Adipose tissue (tissue), 3 donors: ENCODE data around the gene SORCS3. TPM values are rescaled to one million over a fixed set of nuclear protein-coding genes. Genes with fewer than 3 reads are reported as not detected.

ENCODE experiments used
- H3K27ac ChIP-seq: one replicate; pipeline ENCODE4 v1.5.1; 2013; ENCODE audit warnings: low read depth, low read length
- WGBS, 3 donors: extraction: QIAGEN DNeasy Blood & Tissue Kit; methylation state at CpG; one replicate each; pipeline ENCODE4 v1.1.7; 2013; 5-methylcytosine and 5-hydroxymethylcytosine counted together
- polyA plus RNA-seq, 3 donors: library from polyadenylated mRNA; stranded (reverse); fragments of 200-250 nt; gene quantifications; one replicate each; pipeline ENCODE4 v1.2.3, GENCODE V29; 2013
- donor health status: healthy with polysubstance abuse.
- donor health status: Bipolar disorder and iron deficiency.
- donor health status: healthy.

The SORCS3 gene
- polyA plus RNA-seq, 3 donors: 0.01 TPM; not detected in 1

DNA sequence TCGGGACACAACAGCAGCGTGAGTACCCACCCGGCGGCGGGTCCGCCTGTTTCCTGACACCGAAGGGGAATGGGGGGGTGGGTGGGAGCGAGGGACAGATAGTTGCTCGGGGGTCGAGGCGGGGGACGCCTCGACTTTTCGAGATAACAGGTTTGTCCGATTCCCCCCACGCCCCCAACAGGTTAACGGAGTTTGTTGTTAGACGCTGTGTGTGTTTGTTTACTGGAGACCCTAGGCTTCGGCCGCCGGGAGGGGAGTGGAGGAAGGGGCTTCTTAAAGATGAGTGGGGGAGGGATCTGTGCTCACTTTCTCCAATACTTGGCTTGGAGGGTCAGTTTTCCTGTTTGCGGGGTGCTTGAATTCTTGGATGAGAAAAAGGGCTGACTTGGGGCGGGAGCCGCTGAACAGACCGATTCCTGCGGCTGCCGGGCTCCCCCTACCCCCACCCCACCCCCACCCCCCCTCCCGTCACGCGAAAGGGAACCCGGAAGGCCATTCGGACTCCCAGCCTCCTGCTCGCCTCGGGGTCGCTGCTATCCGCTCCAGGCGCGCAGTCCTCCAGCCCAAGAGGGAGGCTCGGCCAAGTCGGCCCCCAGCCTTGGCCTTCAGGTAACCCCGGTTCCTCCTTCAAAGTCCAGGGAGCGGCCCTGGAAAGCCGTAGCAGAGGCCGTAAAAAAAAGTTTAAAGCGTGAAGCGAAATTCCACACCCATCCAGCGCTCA lies 1.0 kb downstream of the SORCS3 start:
- no peak overlapping the region for H3K27ac ChIP-seq
- whole genome bisulfite sequencing, 3 donors: 1 to 3% (median 2%) methylated on average over 44 to 47 of the region's 47 CpGs

DNA sequence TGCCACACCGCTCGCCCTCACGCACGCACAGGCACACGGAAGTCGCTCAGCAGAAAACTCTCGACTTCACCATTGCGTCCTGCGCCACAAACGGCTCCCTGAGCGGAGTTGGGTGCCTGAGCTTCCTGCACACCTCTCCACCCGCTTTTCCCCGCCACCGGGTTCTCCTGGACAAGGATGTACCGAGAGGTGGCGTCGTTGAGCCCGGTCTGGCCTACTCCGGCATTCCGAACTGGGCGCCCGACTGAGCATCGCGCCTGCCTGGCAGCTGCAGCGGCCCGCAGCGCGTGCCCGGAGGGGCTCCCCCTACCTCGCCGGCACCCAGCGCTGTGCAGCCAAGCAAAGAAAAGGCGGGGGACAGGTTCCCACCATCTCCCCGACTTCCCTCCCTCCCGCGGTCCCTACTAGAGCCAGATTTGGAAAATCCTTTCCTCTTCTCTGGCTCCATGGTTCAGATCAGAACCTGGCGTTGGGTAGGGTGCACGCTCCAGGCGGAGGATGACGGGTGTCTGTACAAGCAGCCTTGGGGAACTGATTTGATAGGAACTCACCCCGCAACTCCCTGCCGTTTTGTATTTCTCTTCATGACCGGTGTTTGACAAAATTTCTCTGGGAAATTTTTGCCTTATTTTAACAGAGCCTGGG lies 1.7 kb downstream of the SORCS3 start:
- WGBS, 3 donors: 5% methylated on average over 43 of the region's 43 CpGs
- no peak overlapping the region for H3K27ac ChIP-seq

DNA sequence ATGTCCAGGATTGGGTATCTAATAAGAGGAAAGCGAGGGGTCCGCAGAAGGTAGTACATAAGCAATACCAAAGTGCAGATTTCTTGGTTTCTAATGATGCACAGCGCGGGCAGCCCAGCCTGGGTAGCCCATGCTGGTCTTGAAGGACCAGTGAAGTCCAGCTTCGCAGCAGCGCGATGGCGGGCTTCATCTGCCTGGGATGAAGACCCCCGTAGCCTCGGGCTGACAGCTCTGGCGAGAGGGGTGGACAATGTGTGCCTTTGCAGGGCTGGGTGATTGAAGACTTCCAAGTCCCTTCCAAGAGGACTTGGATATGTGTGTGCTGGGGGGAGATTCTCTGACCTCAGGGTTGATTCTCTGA lies 2.2 kb downstream of the SORCS3 start:
- H3K27ac ChIP-seq: no peak overlapping the region
- 76 to 84% (median 82%) methylated on average over 11 of the region's 11 CpGs for WGBS, 3 donors

DNA sequence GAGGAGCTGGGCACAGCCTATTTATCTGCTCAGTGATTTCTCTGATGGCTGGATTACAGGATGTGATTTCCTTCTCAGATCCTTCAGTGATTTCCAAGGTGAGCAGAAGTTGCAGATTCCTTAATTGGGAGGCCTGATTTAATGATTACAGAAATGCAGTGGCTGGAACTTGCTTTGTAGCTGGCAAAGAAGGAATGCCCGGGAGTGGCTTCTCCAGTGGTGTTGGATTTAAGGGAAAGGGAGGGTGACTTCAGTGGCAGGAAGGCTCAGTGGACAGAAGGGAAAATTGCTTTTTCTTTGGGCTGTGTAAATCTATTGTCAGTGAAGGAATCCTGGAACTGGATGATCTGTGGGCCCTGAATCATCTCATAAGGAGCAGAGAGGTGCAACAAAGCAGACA lies 5.1 kb downstream of the SORCS3 start:
- WGBS, 3 donors: 75 to 85% (median 84%) methylated on average over 1 of the region's 1 CpG
- H3K27ac ChIP-seq: no peak overlapping the region

DNA sequence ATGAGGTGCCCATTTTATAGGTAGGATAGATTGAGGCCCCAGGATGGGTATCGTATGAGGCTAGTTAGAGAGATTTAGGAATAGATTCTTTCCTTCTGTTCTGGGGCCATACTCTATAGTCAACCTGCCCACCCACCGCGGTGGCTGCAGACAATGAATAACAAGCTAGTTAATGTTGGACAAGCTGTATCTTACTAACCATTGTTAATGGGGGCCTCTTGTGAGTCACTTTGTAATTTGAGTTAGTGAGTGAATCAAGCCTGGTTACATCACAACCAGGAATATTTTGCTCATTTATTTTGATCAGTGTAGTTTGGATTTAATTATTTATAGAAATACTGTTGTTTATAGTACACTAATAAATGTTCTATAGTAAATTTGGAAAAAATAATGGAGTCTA lies 7.3 kb downstream of the SORCS3 start:
- no peak overlapping the region for H3K27ac ChIP-seq
- WGBS, 3 donors: 31 to 67% (median 61%) methylated on average over 3 of the region's 3 CpGs

DNA sequence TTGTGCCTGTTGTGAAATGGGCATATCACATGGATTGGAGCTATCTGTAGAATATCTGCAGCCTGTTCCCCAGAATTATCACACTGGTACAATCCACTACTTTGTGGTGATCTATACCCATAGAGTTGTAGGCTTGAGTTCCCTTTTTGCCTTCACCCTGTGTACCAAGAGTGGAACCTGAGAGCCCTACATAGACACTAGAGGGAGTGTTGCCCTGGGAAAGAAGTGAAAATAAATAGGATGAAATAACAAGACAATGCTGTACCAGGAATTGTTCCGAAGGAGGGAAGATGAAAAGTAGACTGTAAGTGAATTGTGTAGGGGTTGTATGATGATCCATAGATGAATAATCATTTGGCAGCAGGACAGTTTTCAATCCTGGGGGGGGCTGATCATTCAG lies 9.0 kb downstream of the SORCS3 start:
- H3K27ac ChIP-seq: no peak overlapping the region
- WGBS, 3 donors: 40 to 72% (median 58%) methylated on average over 1 of the region's 1 CpG

- H3K27ac ChIP-seq: no peak overlapping the region
- WGBS, 3 donors: 50 to 77% (median 75%) methylated on average over 3 of the region's 3 CpGs
Observed at GRCh38 chr10:104650635-104651331, 9.7 kb downstream of the SORCS3 start.

DNA sequence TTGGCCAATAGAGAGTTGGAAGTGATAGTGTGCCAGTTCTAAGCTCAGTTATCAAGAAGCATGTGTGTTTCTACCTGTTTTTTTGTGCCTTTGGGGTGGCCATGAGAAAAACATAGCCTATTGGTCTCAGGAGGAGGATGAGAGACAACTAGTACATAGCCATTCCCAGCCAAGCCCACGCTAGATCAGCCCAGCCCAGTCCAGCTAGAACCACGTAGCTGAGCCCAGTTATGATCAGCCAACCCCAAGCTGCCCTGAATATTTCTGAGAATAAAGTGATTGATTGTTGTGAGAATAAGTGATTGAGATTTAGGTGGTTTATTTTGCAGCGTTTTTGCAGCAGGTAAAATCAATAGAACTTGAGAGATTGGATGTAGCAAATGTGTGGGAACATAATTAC lies 15.9 kb downstream of the SORCS3 start:
- 53 to 79% (median 72%) methylated on average over 3 of the region's 3 CpGs for WGBS, 3 donors
- no peak overlapping the region for H3K27ac ChIP-seq

DNA sequence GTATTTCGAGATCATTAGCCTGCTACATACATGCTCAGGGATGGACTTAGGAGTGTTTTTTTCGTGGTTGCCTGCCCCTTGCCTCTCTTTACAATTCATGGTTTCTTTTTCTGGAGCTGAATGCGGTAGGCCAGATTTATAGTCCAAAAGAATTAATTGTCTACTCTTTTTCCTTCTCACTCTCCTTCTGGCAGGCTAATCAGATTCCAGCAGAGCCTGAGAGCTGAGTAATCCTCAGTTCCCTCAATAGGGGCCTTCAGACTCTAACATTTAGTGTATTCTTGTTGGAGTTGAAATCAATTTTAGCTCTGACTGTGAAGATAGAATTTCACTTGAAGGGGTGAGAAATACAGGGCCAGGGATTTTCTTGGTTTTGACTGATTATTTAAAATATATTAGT lies 16.4 kb downstream of the SORCS3 start:
- 51 to 68% (median 67%) methylated on average over 3 of the region's 3 CpGs for WGBS, 3 donors
- H3K27ac ChIP-seq: no peak overlapping the region

- no peak overlapping the region for H3K27ac ChIP-seq
- 75 to 83% (median 80%) methylated on average over 1 of the region's 1 CpG for WGBS, 3 donors
Observed at GRCh38 chr10:104658067-104658466, 17.0 kb downstream of the SORCS3 start.

- no peak overlapping the region for H3K27ac ChIP-seq
- 38 to 57% (median 47%) methylated on average over 4 of the region's 4 CpGs for WGBS, 3 donors
Observed at GRCh38 chr10:104659809-104660208, 18.7 kb downstream of the SORCS3 start.

DNA sequence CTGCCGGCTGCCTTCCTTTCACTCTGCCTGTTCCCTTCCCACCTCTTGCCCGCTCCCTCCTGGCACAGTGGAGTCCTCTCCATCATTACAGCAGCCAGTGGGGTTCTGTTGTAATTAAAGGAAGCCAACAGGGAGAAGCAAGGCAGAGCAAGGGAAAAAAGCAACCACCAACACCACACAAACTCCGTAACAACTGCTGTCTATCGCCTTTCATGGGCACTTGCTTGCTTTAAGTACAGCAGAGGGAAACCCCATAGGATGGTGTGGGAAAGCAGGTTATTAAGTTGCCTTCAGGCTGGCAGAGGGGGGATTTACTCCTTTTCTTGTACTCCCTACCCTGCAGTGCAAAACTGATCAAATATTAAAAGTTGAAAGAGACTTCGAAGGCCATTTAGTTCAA lies 22.0 kb downstream of the SORCS3 start:
- no peak overlapping the region for H3K27ac ChIP-seq
- 65 to 87% (median 83%) methylated on average over 5 of the region's 5 CpGs for WGBS, 3 donors

GRCh38 chr10:104663563-104663962 lies 22.5 kb downstream of the SORCS3 start:
- no peak overlapping the region for H3K27ac ChIP-seq
- WGBS, 3 donors: 71 to 93% (median 90%) methylated on average over 3 of the region's 3 CpGs

DNA sequence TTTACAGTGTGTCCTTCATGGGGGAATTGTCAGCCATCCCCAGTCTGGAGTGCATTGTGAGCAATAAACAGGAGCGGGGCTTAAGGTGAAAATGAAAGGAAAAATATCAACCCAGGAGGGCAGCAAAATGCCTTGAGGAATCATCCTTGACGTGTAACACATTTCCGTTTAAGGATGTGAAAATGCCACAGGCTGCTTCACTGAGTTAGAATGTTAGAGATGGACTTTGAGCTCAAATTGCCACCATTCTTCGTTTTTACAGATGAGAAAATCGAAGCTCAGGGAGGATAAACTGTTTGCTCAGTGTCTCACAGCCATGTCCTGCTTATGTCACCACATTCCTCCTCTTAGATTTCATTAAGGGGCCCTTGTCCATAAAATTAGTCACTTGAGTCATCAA lies 23.1 kb downstream of the SORCS3 start:
- WGBS, 3 donors: 41 to 68% (median 57%) methylated on average over 5 of the region's 5 CpGs
- no peak overlapping the region for H3K27ac ChIP-seq

GRCh38 chr10:104665174-104665573 lies 24.1 kb downstream of the SORCS3 start:
- H3K27ac ChIP-seq: no peak overlapping the region
- 74 to 81% (median 74%) methylated on average over 4 of the region's 4 CpGs for WGBS, 3 donors

DNA sequence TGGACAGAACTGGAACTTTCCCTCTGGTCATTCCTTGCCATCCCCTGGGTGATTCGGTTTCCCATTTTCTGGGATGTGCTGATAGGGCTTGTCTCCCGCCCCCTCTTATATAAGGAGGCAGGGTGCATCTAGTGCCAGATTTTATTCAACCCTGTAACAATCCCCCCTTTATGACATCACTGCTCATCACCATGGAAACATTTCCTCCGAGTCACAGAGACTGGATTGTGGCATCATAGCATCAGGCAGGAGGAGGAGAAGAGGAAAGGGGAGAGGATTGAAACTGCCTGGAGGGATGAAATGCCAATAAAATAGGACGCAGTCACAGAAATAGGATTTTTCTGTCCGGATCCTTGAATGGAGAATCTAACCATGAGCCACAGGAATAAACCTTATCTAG lies 25.0 kb downstream of the SORCS3 start:
- H3K27ac ChIP-seq: no peak overlapping the region
- 67 to 81% (median 73%) methylated on average over 5 of the region's 5 CpGs for WGBS, 3 donors

DNA sequence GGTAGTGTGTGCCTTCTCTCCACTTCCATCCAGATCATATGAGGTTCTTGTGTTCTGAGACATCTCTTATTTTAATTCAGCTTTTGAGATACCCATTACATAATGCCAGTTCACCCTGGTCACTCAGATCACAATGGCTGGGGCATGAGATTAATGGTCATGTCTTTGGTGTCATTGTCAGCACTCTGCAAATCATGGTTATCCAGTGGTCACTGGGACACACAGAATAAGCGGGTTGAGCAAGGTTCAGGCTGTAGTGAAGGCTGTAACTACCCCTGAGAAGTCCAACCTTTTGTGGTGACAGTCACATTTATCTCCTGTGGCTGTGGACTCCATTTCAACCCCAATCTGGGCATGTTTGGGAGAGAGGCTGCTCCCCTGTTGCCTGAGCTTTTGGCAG lies 35.8 kb downstream of the SORCS3 start:
- WGBS, 3 donors: 82 to 94% (median 87%) methylated on average over 1 of the region's 1 CpG

DNA sequence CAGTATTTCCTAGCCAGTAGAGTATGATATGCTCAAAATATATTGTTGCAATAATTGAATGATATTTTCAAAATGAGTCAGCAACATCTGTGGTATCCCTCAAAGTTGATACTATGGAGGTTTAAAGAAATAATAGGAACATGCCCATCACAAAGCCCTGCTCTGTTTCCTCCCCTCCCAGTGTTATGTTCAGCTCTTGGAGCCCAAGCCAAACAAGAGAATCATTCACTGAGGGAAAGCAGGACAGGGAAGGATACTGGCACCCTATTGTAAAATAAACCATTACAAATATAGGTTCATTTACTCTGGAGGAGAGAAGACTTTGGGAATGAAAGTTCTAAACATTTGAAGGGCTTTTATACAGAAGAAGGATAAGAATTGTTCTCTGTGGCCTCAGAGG lies 37.6 kb downstream of the SORCS3 start:
- H3K27ac ChIP-seq: no peak overlapping the region

More for the DNA sequence above, 35.8 kb downstream of the SORCS3 start:
- H3K27ac ChIP-seq: no peak overlapping the region

DNA sequence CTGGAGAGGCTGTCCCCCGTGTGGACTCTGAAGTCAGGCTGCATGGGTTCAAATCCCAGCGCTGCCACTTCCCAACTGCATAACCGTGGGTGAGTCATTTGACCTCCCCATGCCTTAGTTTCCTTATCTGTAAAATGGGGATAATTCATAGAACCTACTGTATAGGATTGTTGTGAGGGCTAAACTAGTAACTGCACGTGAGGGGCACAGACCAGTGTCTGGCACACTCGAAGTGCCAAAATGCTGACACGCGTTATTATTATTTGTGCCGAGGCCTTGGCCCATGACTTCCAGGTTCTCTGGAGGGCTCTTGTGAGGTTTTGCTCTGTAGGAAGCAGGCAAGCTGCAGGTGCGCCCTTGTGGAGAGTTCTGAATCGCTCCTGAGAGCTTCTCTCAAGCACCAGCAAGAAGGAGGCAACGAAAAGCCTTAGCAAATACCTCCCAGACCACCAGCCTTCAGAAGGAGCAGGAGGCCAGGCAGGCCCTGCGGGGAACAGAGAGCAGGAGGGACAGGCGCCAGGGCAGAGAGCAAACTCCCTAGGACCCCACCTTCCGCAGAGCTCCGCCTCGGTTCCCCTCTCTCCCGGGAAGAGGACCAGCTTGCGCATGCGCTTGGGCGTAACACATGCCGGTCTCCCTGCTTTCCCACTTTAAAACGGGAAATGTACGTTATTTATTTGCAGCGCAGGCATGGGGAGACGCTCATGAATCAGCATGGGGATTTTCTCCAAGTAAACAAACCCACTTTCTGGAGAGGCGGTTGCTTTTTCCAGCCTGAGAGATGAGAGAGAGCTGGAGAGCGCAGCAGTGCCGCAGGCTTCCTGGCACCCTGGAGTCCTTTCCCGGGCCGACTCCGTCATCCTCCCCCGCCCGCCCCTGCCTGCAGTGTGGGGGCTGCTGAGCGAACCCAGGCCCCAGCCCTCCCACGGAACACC lies 39.6 kb downstream of the SORCS3 start:
- no peak overlapping the region for H3K27ac ChIP-seq
- WGBS, 3 donors: 14 to 21% (median 20%) methylated on average over 34 to 35 of the region's 35 CpGs
